Measurements from ENCODE around the gene PTPRM. TPM values are rescaled to one million over a fixed set of nuclear protein-coding genes. Genes with fewer than 3 reads are reported as not detected.

PTPRM gene
- total and polyA plus RNA-seq, 2 of the 8 experiments (the other 6 are each of a cell fraction or from before 2014, with no cell fraction given): 4.1 to 7.0 TPM

GRCh38 chr18:7568426-7568825 is 1.3 kb downstream of the PTPRM start:
- H3K9ac ChIP-seq (replicated peaks in 1 of 4; ENCODE audit: extremely low read depth in 1 of 4, low read depth in 3 of 4, low read length in 3 of 4): no peak overlapping the region
- H3K56ac ChIP-seq (replicated peaks; ENCODE audit: insufficient read length, low read depth, low read length): no peak overlapping the region
- H4K5ac ChIP-seq (ENCODE audit: insufficient read length, low read depth, low read length): no peak overlapping the region
- H2BK5ac ChIP-seq (ENCODE audit: low read depth, low read length): no peak overlapping the region
- H3K27me3 ChIP-seq (replicated peaks in 1 of 4; ENCODE audit: control insufficient read depth in 3 of 4, extremely low read depth in 1 of 4, insufficient read depth in 3 of 4, low read length in 3 of 4): peaks cover 4 to 36% (median 27%) of the 10 kb centered on the region in 4 experiments
- peak overlapping the region; percentile 60 for H3K18ac ChIP-seq (ENCODE audit: extremely low read depth, low read length)
- WGBS, 2 experiments (ENCODE audit: extremely low coverage in 1 of 2, insufficient coverage in 1 of 2, insufficient read length in 1 of 2, insufficient replicate concordance in 2 of 2, low coverage in 1 of 2, low lambda C conversion rate in 2 of 2, missing lambda C conversion rate in 1 of 2): 1% methylated on average over 22 of the region's 44 CpGs; no CpG with 5 or more reads in 1 of the 2 experiments
- no peak overlapping the region for H3K27ac ChIP-seq (ENCODE audit: low read depth, low read length)
- no peak overlapping the region for H4K91ac ChIP-seq (replicated peaks; ENCODE audit: insufficient read length, low read length)
- H3K36me3 ChIP-seq (ENCODE audit: control insufficient read depth in 2 of 4, insufficient read depth in 4 of 4, low read length in 3 of 4): no peaks in the 10 kb centered on the region
- no peak overlapping the region for H2BK20ac ChIP-seq (ENCODE audit: low read length)
- no peak overlapping the region for H2BK15ac ChIP-seq (ENCODE audit: low read length)
- H3K23ac ChIP-seq (ENCODE audit: insufficient read length): no peak overlapping the region
- H3K79me2 ChIP-seq (ENCODE audit: control insufficient read depth in 1 of 2, insufficient read depth in 2 of 2, low read length in 2 of 2): no peaks in the 10 kb centered on the region
- H3K9me3 ChIP-seq (ENCODE audit: insufficient read depth in 2 of 2, low read depth in 1 of 2, low read length in 1 of 2): no peaks in the 10 kb centered on the region
- peak overlapping the region; percentile 51 for H4K8ac ChIP-seq (ENCODE audit: extremely low read depth, insufficient read depth, low read length)
- H3K79me1 ChIP-seq (ENCODE audit: low read depth, low read length): no peaks in the 10 kb centered on the region
- H3K4me3 ChIP-seq (ENCODE audit: extremely low read depth in 1 of 4, insufficient read depth in 2 of 4, low read depth in 3 of 4, low read length in 4 of 4): peak overlapping the region; percentile 46 to 97 (median 67)
- peak overlapping the region; percentile 71 to 92 for H3K4me2 ChIP-seq (ENCODE audit: insufficient read depth in 1 of 2, low read depth in 2 of 2, low read length in 2 of 2)
- no peak overlapping the region for H2BK120ac ChIP-seq (replicated peaks; ENCODE audit: low read depth, low read length)
- FAIRE-seq: no peak
- peaks cover 0 to 1% of the 10 kb centered on the region in 2 experiments for H4K20me1 ChIP-seq (replicated peaks in 1 of 2; ENCODE audit: control insufficient read depth in 1 of 2, insufficient read depth in 2 of 2, low read length in 2 of 2)
- CTCF ChIA-PET (ENCODE audit: partially characterized antibody): interaction anchor here (0.5 to 2.3 kb wide), 8 partner anchors 32 to 349 kb away, joined by 3 to 8 read pairs (median 3); no protein-coding TSS in a partner anchor
- DNase-seq (ENCODE audit: low read depth in 1 of 2, low spot score in 2 of 2): no peak
- peaks cover 15% of the 10 kb centered on the region; the same call in 1 of the 2 replicates for H3K23me2 ChIP-seq (ENCODE audit: low read depth, low read length)
- POLR2A ChIA-PET (ENCODE audit: partially characterized antibody): interaction anchor here (1.6 kb wide), 1 partner anchor 38 kb away, joined by 3 read pairs; no protein-coding TSS in a partner anchor
- H2AK5ac ChIP-seq (ENCODE audit: low read depth, low read length): no peak overlapping the region
- H3K4ac ChIP-seq (replicated peaks; ENCODE audit: insufficient read length, low read depth, low read length): no peak overlapping the region
- H2BK12ac ChIP-seq (ENCODE audit: low read depth, low read length): no peak overlapping the region
- no peak overlapping the region; the same call in 1 of the 2 replicates for H2AFZ ChIP-seq (ENCODE audit: low read length)
- H3K4me1 ChIP-seq (replicated peaks in 1 of 4; ENCODE audit: control insufficient read depth in 3 of 4, insufficient read depth in 4 of 4, low read length in 3 of 4): peaks cover 0 to 2% (median 0%) of the 10 kb centered on the region in 4 experiments; a peak in 1 of 7 replicates
- H3K14ac ChIP-seq (ENCODE audit: insufficient read length): no peak overlapping the region
- TF ChIP-seq CTBP2 (IDR thresholded peaks at IDR 0.05; ENCODE audit: borderline replicate concordance, insufficient read depth, insufficient read length, low read length): no peak
- TF ChIP-seq TCF12 (IDR thresholded peaks at IDR 0.05; ENCODE audit: low read depth, low read length): 0 out of 2 replicates have a peak, but pooled peaks have one; percentile 14
- TF ChIP-seq SIRT6 (IDR thresholded peaks at IDR 0.05; ENCODE audit: low read length): no peak
